Activated naive CD8-positive, alpha-beta T cell treated with anti-CD3 and anti-CD28 coated beads, Interleukin-2, amount 10 ng/mL, durations not matched to agents 7 days and 5 days (primary cell): ENCODE measurements around the gene PALM3. TPM values are rescaled to one million over a fixed set of nuclear protein-coding genes. Genes with fewer than 3 reads are reported as not detected.

ENCODE experiments used
- ATAC-seq: fragments of 150-1000 bp; cut with Tn5 transposase; one replicate; pipeline ENCODE4 v1.10.0; 2021; ENCODE audit warnings: low read depth, moderate library complexity
- POLR2A ChIA-PET: fragments of 350-600 bp; sonication (Branson Sonifier 250); formaldehyde crosslinking; loops from one replicate; lab custom pipeline; 2021; ENCODE audit warnings: antibody characterized with exemption; lab: Charles Lee
- DNase-seq: peaks from one replicate; pipeline ENCODE4 v3.0.0; 2021
- H3K27ac Mint-ChIP-seq: one replicate; pipeline ENCODE4 v1.8.0; 2022; ENCODE audit warnings: mild to moderate bottlenecking, mixed read lengths
- H3K27me3 Mint-ChIP-seq: one replicate; pipeline ENCODE4 v1.8.0; 2022; ENCODE audit warnings: mild to moderate bottlenecking, moderate library complexity, mixed read lengths
- H3K36me3 Mint-ChIP-seq: one replicate; pipeline ENCODE4 v1.8.0; 2021; ENCODE audit warnings: mild to moderate bottlenecking, mixed read lengths
- H3K4me1 Mint-ChIP-seq: one replicate; pipeline ENCODE4 v1.8.0; 2021; ENCODE audit warnings: mixed read lengths
- H3K4me3 Mint-ChIP-seq: one replicate; pipeline ENCODE4 v1.8.0; 2022; ENCODE audit warnings: mild to moderate bottlenecking, moderate library complexity, mixed read lengths
- H3K9me3 Mint-ChIP-seq: one replicate; pipeline ENCODE4 v1.8.0; 2021; ENCODE audit warnings: mixed read lengths
- total RNA-seq, 2 experiments: library from RNA; stranded (reverse); gene quantifications; one replicate each; pipeline ENCODE4 v1.2.3, GENCODE V29; 2021

Gene PALM3
- total RNA-seq, 2 experiments from 2014 or later = not detected

DNA sequence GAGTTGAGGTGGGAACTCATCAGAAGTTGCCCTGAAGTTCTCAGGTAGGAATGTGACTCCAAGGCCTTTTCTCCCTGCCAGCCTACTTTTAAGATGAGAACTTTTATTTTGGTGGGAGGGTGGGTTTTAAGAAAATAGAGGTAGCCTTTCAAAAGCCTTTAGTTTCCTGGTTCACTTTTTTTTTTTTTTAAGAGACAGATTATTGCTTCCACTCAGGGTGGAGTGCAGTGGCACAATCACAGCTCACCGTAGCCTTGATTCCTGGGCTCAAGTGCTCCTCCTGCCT, 20.7 kb upstream of the PALM3 start:
- ATAC-seq = no peak
- Mint-ChIP-seq H3K27ac (no peak overlapping the region), H3K4me3 (peak overlapping the region; percentile 94), H3K36me3 (no peaks in the 10 kb centered on the region), H3K9me3 (no peaks in the 10 kb centered on the region), H3K27me3 (no peaks in the 10 kb centered on the region), H3K4me1 (peaks cover 9% of the 10 kb centered on the region)
- DNase-seq = no peak
- POLR2A ChIA-PET = interaction anchor here (0.7 to 4.3 kb wide), 7 partner anchors 9 to 447 kb away, joined by 3 to 16 read pairs (median 3); partner anchors contain the start of genes PRKACA and RFX1

GRCh38 chr19:14081797-14082674, 20.2 kb upstream of the PALM3 start:
- no peak for ATAC-seq
- H3K27ac Mint-ChIP-seq = peak overlapping the region; percentile 97
- H3K36me3 Mint-ChIP-seq = no peaks in the 10 kb centered on the region
- peak overlapping the region; percentile 94 for H3K4me3 Mint-ChIP-seq
- POLR2A ChIA-PET = interaction anchor here (0.5 to 4.3 kb wide), 16 partner anchors 8 to 448 kb away, joined by 3 to 16 read pairs (median 4); partner anchors contain the start of genes ASF1B, IL27RA, PRKACA and RFX1
- H3K9me3 Mint-ChIP-seq = no peaks in the 10 kb centered on the region
- H3K4me1 Mint-ChIP-seq = peaks cover 9% of the 10 kb centered on the region
- no peaks in the 10 kb centered on the region for H3K27me3 Mint-ChIP-seq
- no peak for DNase-seq

DNA sequence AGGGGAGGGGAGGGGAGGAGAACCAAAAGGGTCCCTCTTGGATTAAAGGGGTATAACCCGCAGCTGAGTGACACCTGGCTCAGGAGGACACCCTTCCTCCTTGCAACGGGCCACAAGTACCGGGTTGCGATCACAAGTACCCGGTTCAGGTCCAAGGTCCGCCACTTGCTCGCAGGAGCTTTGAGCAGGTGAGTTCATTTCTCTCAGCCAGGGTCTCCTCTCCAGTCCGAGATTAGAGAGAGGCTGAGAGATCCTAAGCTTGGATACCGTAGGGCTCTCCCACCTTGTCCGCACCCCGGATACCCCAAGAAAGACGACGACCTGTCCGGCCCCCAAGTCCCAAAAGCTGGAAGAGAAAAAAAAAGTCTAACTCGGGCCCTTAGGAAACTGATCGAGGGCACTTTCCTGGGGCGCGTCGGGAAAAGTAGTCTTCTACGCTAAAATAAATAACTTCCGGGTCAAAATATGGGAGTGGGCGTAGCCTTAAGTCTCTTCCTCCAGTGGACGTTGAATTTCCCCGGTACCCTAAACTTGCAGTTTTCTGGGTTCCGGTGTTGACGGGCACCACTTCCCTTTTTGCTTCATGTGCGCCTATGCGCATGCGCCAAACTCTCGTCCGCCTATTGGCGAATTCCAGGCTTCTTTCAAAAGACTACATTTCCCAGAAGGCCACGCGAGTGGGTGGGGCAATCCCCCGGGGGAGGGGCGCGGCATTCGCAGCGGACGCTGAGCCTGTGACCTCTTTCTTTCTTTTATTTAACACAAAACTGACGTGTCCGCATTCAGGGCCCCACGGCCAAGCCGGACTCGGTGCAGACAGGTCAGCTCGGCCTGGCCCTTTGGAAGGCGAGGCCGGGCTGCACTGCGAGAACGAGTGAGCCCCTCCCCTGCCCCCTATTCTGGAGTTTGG, 19.3 kb upstream of the PALM3 start:
- H3K36me3 Mint-ChIP-seq = no peaks in the 10 kb centered on the region
- POLR2A ChIA-PET = interaction anchor here (0.5 to 4.3 kb wide), 17 partner anchors 9 to 436 kb away, joined by 3 to 16 read pairs (median 3); partner anchors contain the start of genes ASF1B, IL27RA and PRKACA
- peak overlapping the region; percentile 97 for H3K27ac Mint-ChIP-seq
- peak overlapping the region; percentile 94 for H3K4me3 Mint-ChIP-seq
- ATAC-seq (peak; percentile 92), DNase-seq (peak; percentile 99)
- no peaks in the 10 kb centered on the region for H3K27me3 Mint-ChIP-seq
- H3K9me3 Mint-ChIP-seq = no peaks in the 10 kb centered on the region
- peaks cover 9% of the 10 kb centered on the region for H3K4me1 Mint-ChIP-seq

DNA sequence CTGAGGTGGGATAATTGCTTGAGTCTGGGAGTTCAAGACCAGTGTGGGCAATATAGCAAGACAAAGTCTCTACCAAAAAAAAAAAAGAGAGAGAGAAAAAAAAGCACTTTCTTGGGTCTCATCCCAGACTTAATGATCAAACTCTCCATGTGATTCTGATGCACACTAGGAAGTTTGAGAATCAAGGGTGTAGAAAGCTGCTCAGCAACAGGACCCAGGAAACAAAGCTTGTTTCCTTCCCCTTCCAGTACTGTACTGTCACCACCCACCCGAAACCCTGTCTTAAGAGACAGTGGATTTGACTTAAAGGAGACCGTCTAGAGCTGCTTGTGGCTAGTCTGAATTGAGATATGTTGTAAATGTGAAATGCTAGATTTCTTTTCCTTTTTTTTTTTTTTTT, 16.5 kb upstream of the PALM3 start:
- Mint-ChIP-seq H3K36me3 (no peaks in the 10 kb centered on the region), H3K27me3 (peaks cover 4% of the 10 kb centered on the region), H3K9me3 (no peaks in the 10 kb centered on the region), H3K4me1 (peaks cover 19% of the 10 kb centered on the region), H3K4me3 (no peak overlapping the region), H3K27ac (no peak overlapping the region)
- DNase-seq (no peak), ATAC-seq (no peak)
- POLR2A ChIA-PET = interaction anchor here (0.7 kb wide), 1 partner anchor 911 kb away, joined by 5 read pairs; no protein-coding TSS in a partner anchor

DNA sequence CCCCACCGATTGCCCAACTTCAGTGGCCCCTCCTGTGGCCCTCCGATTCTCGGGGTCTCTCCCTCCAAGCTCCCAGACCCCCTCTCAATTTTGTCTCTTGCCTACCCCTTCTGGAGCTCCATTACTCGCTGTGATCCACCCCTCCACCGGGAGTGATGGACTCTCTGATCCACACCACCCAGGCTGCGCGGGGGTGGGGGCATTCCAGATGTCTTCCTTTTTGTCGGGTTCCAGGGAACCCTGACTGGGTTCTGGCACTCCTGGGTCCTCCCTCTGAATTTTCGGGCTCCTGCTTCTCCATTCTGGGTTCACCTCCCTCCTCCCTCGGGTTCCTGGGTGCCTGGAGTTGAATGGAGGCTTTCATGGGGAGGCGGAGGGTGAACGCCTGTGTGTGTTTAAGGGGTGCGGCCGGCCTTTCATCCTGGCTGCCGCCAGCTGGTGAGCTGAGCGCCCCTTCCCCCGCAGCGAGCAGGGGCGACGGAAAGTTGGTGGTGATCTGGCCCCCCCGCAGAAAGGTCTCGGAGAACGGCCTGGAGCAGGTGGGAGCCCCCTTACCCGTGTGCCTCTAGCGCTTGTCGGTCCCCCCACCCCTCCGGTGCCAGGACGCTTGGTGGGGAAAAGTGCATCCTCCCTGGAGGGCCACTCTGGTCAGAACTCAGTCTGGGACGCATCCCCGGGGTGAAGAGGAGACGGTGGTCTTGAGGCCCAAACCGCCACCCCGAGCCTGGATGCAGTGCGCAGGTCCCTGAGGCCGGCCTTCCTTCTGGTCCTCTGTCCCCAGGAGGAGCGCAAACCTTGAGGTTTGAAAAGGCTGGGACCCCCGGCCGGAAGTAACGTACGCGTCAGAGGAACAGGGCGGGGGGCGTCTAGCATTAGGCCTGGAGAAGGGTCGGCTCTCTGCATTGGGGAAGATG, 12.3 kb upstream of the PALM3 start:
- no peak for DNase-seq
- Mint-ChIP-seq H3K4me3 (peak overlapping the region; percentile 96), H3K27me3 (peaks cover 4% of the 10 kb centered on the region), H3K27ac (peak overlapping the region; percentile 81), H3K9me3 (no peaks in the 10 kb centered on the region), H3K4me1 (peaks cover 14% of the 10 kb centered on the region), H3K36me3 (no peaks in the 10 kb centered on the region)
- POLR2A ChIA-PET = interaction anchor here (0.7 to 3.0 kb wide), 5 partner anchors 42 to 215 kb away, joined by 3 to 19 read pairs (median 3); partner anchors contain the start of genes DCAF15 and IL27RA
- peak; percentile 2 for ATAC-seq

DNA sequence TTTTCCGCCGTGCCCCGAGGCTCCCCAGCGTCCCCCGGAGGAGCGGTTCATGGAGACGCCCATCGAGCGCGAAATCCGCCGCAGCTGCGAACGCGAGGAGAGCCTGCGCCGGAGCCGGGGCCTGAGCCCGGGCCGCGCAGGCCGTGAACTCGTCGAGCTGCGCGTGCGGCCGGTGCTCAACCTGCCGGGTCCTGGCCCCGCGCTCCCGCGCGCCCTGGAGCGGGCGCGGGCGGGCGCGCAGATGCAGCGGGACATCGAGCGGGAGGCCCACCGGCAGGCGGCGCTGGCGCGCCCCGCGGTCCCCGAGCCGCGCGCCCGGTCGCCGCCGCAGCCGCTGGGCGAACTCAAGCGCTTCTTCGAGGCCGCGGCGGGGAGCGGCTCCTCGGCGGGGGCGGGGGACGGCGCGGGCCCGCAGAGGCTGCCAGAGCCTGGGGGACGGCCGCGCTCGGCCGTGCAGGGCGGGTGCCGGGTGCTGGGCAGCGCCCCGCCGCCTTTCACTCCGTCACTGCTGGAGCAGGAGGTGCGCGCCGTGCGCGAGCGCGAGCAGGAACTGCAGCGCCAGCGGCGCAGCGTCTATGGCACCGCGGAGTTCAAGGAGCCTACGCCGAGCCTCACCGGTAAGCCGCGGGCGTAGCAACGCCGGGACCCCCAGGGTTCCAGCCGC, 11.5 kb upstream of the PALM3 start:
- Mint-ChIP-seq H3K9me3 (no peaks in the 10 kb centered on the region), H3K27ac (peak overlapping the region; percentile 81), H3K4me3 (peak overlapping the region; percentile 96), H3K27me3 (peaks cover 6% of the 10 kb centered on the region), H3K36me3 (no peaks in the 10 kb centered on the region), H3K4me1 (peaks cover 14% of the 10 kb centered on the region)
- ATAC-seq = peak; percentile 77
- POLR2A ChIA-PET = interaction anchor here (0.7 to 3.0 kb wide), 5 partner anchors 42 to 214 kb away, joined by 3 to 19 read pairs (median 3); partner anchors contain the start of genes DCAF15 and IL27RA
- peak; percentile 93 for DNase-seq

GRCh38 chr19:14072535-14073260, 10.8 kb upstream of the PALM3 start, which contains the start of gene MISP3:
TSS of gene MISP3 (plus strand) at chr19:14072786. CDS start at chr19:14073310, 524 bp downstream.
- ATAC-seq = peak; percentile 6
- Mint-ChIP-seq H3K4me1 (peaks cover 14% of the 10 kb centered on the region), H3K27me3 (peaks cover 6% of the 10 kb centered on the region), H3K4me3 (peak within 1 kb of the TSS; percentile 96), H3K9me3 (no peaks in the 10 kb centered on the region), H3K36me3 (no peaks in the 10 kb centered on the region), H3K27ac (peak within 1 kb of the TSS; percentile 81)
- peak; percentile 70 for DNase-seq
- POLR2A ChIA-PET = interaction anchor here (0.9 to 3.0 kb wide), 4 partner anchors 41 to 196 kb away, joined by 3 to 19 read pairs (median 5); partner anchors contain the start of genes IL27RA and NANOS3

DNA sequence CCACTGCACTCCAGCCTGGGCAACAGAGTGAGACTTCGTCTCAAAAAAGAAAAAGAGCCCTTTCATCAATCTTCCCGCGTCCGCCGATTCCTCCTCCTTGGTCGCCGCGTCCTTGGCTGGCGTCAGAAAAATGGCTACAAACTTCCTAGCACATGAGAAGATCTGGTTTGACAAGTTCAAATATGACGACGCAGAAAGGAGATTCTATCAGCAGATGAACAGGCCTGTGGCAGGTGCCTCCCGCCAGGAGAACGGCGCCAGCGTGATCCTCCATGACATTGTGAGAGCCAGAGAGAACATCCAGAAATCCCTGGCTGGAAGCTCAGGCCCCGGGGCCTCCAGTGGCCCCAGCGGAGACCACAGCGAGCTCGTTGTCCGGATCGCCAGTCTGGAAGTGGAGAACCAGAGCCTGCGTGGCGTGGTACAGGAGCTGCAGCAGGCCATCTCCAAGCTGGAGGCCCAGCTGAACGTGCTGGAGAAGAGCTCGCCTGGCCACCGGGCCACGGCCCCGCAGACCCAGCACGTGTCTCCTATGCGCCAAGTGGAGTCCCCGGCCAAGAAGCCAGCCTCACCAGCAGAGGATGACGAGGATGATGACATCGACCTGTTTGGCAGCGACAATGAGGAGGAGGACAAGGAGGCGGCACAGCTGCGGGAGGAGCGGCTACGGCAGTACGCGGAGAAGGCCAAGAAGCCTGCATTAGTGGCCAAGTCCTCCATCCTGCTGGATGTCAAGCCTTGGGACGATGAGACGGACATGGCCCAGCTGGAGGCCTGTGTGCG, 8.6 kb upstream of the PALM3 start:
- POLR2A ChIA-PET = interaction anchor here (0.6 to 3.6 kb wide), 6 partner anchors 10 to 283 kb away, joined by 3 to 11 read pairs (median 3); partner anchors contain the start of gene IL27RA
- no peak for ATAC-seq
- no peak for DNase-seq
- H3K27me3 Mint-ChIP-seq = peaks cover 10% of the 10 kb centered on the region
- no peaks in the 10 kb centered on the region for H3K9me3 Mint-ChIP-seq
- H3K36me3 Mint-ChIP-seq = no peaks in the 10 kb centered on the region
- no peak overlapping the region for H3K27ac Mint-ChIP-seq
- no peak overlapping the region for H3K4me3 Mint-ChIP-seq
- H3K4me1 Mint-ChIP-seq = peaks cover 16% of the 10 kb centered on the region

- ATAC-seq (peak; percentile 42), DNase-seq (no peak)
- POLR2A ChIA-PET = no interaction called here
- H3K36me3 Mint-ChIP-seq = no peaks in the 10 kb centered on the region
- H3K9me3 Mint-ChIP-seq = no peaks in the 10 kb centered on the region
- H3K27me3 Mint-ChIP-seq = peaks cover 14% of the 10 kb centered on the region
- no peak overlapping the region for H3K27ac Mint-ChIP-seq
- no peak overlapping the region for H3K4me3 Mint-ChIP-seq
- peaks cover 4% of the 10 kb centered on the region for H3K4me1 Mint-ChIP-seq
These were observed 4.3 kb upstream of the PALM3 start for GRCh38 chr19:14066134-14066533.

DNA sequence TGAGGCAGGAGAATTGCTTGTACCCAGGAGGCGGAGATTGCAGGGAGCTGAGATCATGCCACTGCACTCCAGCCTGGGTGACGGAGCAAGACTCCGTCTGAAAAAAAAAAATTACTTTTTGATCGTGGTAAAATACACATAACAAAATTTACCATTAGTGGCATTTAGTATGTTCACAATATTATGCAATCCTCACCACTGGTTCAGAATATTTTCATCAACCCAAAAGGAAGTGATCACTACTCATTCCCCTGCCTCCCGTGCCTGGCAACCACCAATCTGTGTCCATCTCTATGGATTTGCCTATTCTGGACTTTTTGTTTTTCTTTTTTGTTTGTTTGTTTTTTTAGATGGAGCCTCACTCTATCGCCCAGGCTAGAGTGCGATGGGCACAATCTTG, 1.2 kb upstream of the PALM3 start:
- ATAC-seq (no peak), DNase-seq (no peak)
- Mint-ChIP-seq H3K9me3 (no peaks in the 10 kb centered on the region), H3K4me1 (peaks cover 10% of the 10 kb centered on the region), H3K27ac (no peak overlapping the region), H3K4me3 (no peak overlapping the region), H3K27me3 (peaks cover 32% of the 10 kb centered on the region), H3K36me3 (no peaks in the 10 kb centered on the region)
- POLR2A ChIA-PET = no interaction called here

DNA sequence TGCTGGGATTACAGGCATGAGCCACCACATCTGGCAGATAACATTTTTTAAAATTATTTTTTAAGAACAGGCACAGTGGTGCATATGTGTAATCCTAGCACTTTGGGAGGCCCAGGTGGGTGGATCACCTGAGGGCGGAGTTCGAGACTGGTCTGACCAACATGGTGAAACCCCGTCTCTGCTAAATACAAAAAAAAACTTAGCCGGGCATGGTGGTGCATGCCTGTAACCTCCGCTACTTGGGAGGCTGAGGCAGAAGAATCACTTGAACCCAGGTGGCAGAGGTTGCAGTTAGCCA, 631 bp upstream of the PALM3 start:
- DNase-seq (no peak), ATAC-seq (no peak)
- H3K36me3 Mint-ChIP-seq = no peaks in the 10 kb centered on the region
- no peaks in the 10 kb centered on the region for H3K9me3 Mint-ChIP-seq
- POLR2A ChIA-PET = no interaction called here
- peaks cover 12% of the 10 kb centered on the region for H3K4me1 Mint-ChIP-seq
- H3K27me3 Mint-ChIP-seq = peaks cover 38% of the 10 kb centered on the region
- H3K4me3 Mint-ChIP-seq = no peak overlapping the region
- H3K27ac Mint-ChIP-seq = no peak overlapping the region
